ENCODE measurements around the gene SERPINB1. TPM values are rescaled to one million over a fixed set of nuclear protein-coding genes. Genes with fewer than 3 reads are reported as not detected.

The SERPINB1 gene
- total and polyA plus RNA-seq, 2 experiments from 2014 or later: 5.6 to 6.5 TPM

- Histone ChIP-seq H3K36me3 (ENCODE audit: insufficient read depth) (peaks cover 6% of the 10 kb centered on the region; the same call in 1 of the 2 replicates), H3K4me3 (no peak overlapping the region), H3K27ac (ENCODE audit: low read depth) (no peak overlapping the region), H3F3A (replicated peaks; ENCODE audit: low read depth) (no peaks in the 10 kb centered on the region), H4K20me1 (replicated peaks; ENCODE audit: insufficient read depth) (peaks cover 14% of the 10 kb centered on the region), H3K9me2 (ENCODE audit: insufficient read depth) (no peaks in the 10 kb centered on the region), H3K27me3 (ENCODE audit: insufficient read depth) (no peaks in the 10 kb centered on the region), H3K4me1 (ENCODE audit: insufficient read depth) (peaks cover 4% of the 10 kb centered on the region; the same call in 1 of the 2 replicates), H3K79me2 (replicated peaks; ENCODE audit: insufficient read depth) (peaks cover 50% of the 10 kb centered on the region), H3K4me2 (no peak overlapping the region), H2AFZ (no peak overlapping the region)
- no peak for ATAC-seq
- H3K27me3 Mint-ChIP-seq (ENCODE audit: insufficient read depth, low read depth, poor library complexity): no peaks in the 10 kb centered on the region
- H3K4me1 Mint-ChIP-seq: peaks cover 11% of the 10 kb centered on the region
- DNase-seq (ENCODE audit: low spot score): no peak
- H3K4me3 Mint-ChIP-seq: no peak overlapping the region
- H3K9me3 Mint-ChIP-seq: no peaks in the 10 kb centered on the region; the same call in 2 of the 3 replicates
- no peak overlapping the region for H3K27ac Mint-ChIP-seq
- no peak for TF ChIP-seq CREB1 (CRISPR knock-in tag; IDR thresholded peaks at IDR 0.05; ENCODE audit: low read depth)
- no peak for TF ChIP-seq ZNF331 (CRISPR knock-in tag; IDR thresholded peaks at IDR 0.05; ENCODE audit: low read depth)
- TF ChIP-seq ETS1 (IDR thresholded peaks at IDR 0.05): no peak
- no peak for TF ChIP-seq EZH2phosphoT487 (IDR thresholded peaks at IDR 0.05; ENCODE audit: unreplicated experiment)
- TF ChIP-seq EZH2 (IDR thresholded peaks at IDR 0.05; ENCODE audit: low read depth, unreplicated experiment): no peak
- TF ChIP-seq REST (IDR thresholded peaks at IDR 0.05; ENCODE audit: unreplicated experiment): no peak
- no peak for TF ChIP-seq NANOG (IDR thresholded peaks at IDR 0.05; ENCODE audit: borderline replicate concordance)
- TF ChIP-seq POLR2AphosphoS5 (IDR thresholded peaks at IDR 0.05; ENCODE audit: low read depth): no peak
- TF ChIP-seq CTCF (conservative IDR thresholded peaks at IDR 0.05; ENCODE audit: low read depth in 2 of 2): no peak
- TF ChIP-seq ZNF462 (CRISPR knock-in tag; IDR thresholded peaks at IDR 0.05): no peak
- TF ChIP-seq STAT1 (IDR thresholded peaks at IDR 0.05; ENCODE audit: unreplicated experiment): no peak
- no peak for TF ChIP-seq ZNF114 (CRISPR knock-in tag; IDR thresholded peaks at IDR 0.05)
- TF ChIP-seq JUNB (IDR thresholded peaks at IDR 0.05; ENCODE audit: unreplicated experiment): no peak
- peaks cover 34% of the 10 kb centered on the region for H3K36me3 Mint-ChIP-seq (ENCODE audit: low read depth)
Observed at GRCh38 chr6:2782356-2782708, 59.3 kb downstream of the SERPINB1 start.

Measured in GM23338 (cell line).